H1 (cell line): Measurements from ENCODE around the gene BRCA2. TPM values are rescaled to one million over a fixed set of nuclear protein-coding genes. Genes with fewer than 3 reads are reported as not detected.

Experiments used
- CTCF ChIA-PET: fragments of 300-600 bp; sonication (Branson Sonifier 250); formaldehyde crosslinking; loops from one replicate; lab custom pipeline; 2021; ENCODE audit not compliant: partially characterized antibody; lab: Charles Lee
- POLR2A ChIA-PET: fragments of 300-600 bp; sonication (Branson Sonifier 250); formaldehyde crosslinking; loops from one replicate; lab custom pipeline; 2021; ENCODE audit warnings: inconsistent platforms; ENCODE audit not compliant: partially characterized antibody; lab: Charles Lee
- DNase-seq, 2 experiments: peaks; one replicate each; pipeline versions ENCODE4 v3.0.0 to v3.0.0-alpha.2; 2010 to 2022; ENCODE audit warnings: low spot score in 2 of 2, low read depth in 1 of 2, mixed read lengths in 1 of 2
- FAIRE-seq: peaks from 2 replicates; lab custom pipeline; 2011; peaks lifted over from hg19 to GRCh38; lab: Jason Lieb, UNC
- H2AFZ ChIP-seq: 2 replicates; pipeline ENCODE4 v1.8.1; 2012; ENCODE audit warnings: low read length, inconsistent platforms
- H2AK5ac ChIP-seq: 2 replicates; pipeline ENCODE4 v1.6.1; 2013; ENCODE audit warnings: low read depth, low read length
- H2BK120ac ChIP-seq: replicated peaks from 2 replicates; pipeline ENCODE3; 2013; ENCODE audit warnings: low read depth, low read length, inconsistent platforms
- H2BK12ac ChIP-seq: 2 replicates; pipeline ENCODE4 v1.6.1; 2013; ENCODE audit warnings: low read depth, low read length
- H2BK15ac ChIP-seq: 2 replicates; pipeline ENCODE4 v1.6.1; 2013; ENCODE audit warnings: low read length
- H2BK20ac ChIP-seq: 2 replicates; pipeline ENCODE4 v1.6.1; 2013; ENCODE audit warnings: low read length
- H2BK5ac ChIP-seq: 2 replicates; pipeline ENCODE4 v1.6.1; 2013; ENCODE audit warnings: low read depth, low read length
- H3K14ac ChIP-seq: 2 replicates; pipeline ENCODE4 v1.6.1; 2013; ENCODE audit warnings: inconsistent platforms; ENCODE audit not compliant: insufficient read length
- H3K18ac ChIP-seq: 2 replicates; pipeline ENCODE4 v1.6.1; 2013; ENCODE audit warnings: low read length; ENCODE audit errors: extremely low read depth
- H3K23ac ChIP-seq: 2 replicates; pipeline ENCODE4 v1.6.1; 2013; ENCODE audit warnings: inconsistent platforms; ENCODE audit not compliant: insufficient read length
- H3K23me2 ChIP-seq: 2 replicates; pipeline ENCODE4 v1.6.1; 2013; ENCODE audit warnings: low read depth, low read length
- H3K27ac ChIP-seq: 2 replicates; pipeline ENCODE4 v1.6.1; 2011; ENCODE audit warnings: low read depth, low read length, inconsistent platforms
- H3K27me3 ChIP-seq, 4 experiments: replicated peaks in 1 of 4; 1 replicate in 1 of 4; 2 replicates in 3 of 4; pipeline versions ENCODE4 v1.6.1 to v1.8.1; 2011 to 2013; ENCODE audit warnings: low read length in 3 of 4, mild to moderate bottlenecking in 3 of 4, inconsistent platforms in 2 of 4, mixed read lengths in 2 of 4, moderate library complexity in 1 of 4; ENCODE audit not compliant: control insufficient read depth in 3 of 4, insufficient read depth in 3 of 4; ENCODE audit errors: extremely low read depth in 1 of 4
- H3K36me3 ChIP-seq, 4 experiments: 2 replicates each; pipeline versions ENCODE4 v1.6.1 to v1.8.1; 2011 to 2013; ENCODE audit warnings: mild to moderate bottlenecking in 4 of 4, low read length in 3 of 4, moderate library complexity in 2 of 4, control low read depth in 1 of 4, inconsistent platforms in 1 of 4; ENCODE audit not compliant: insufficient read depth in 4 of 4, control insufficient read depth in 2 of 4
- H3K4ac ChIP-seq: replicated peaks from 2 replicates; pipeline ENCODE3; 2013; ENCODE audit warnings: low read length, low read depth, mixed read lengths, inconsistent platforms; ENCODE audit not compliant: insufficient read length
- H3K4me1 ChIP-seq, 4 experiments: replicated peaks in 1 of 4; 1 replicate in 1 of 4; 2 replicates in 3 of 4; pipeline versions ENCODE4 v1.6.1 to v1.8.1; 2011 to 2013; ENCODE audit warnings: low read length in 3 of 4, inconsistent platforms in 2 of 4, mixed read lengths in 1 of 4; ENCODE audit not compliant: insufficient read depth in 4 of 4, control insufficient read depth in 3 of 4
- H3K4me2 ChIP-seq, 2 experiments: 2 replicates each; pipeline versions ENCODE4 v1.6.1 to v1.8.1; 2011 to 2013; ENCODE audit warnings: low read depth in 2 of 2, low read length in 2 of 2, control low read depth in 1 of 2, inconsistent platforms in 1 of 2, mild to moderate bottlenecking in 1 of 2; ENCODE audit not compliant: insufficient read depth in 1 of 2
- H3K4me3 ChIP-seq, 4 experiments: fragments of 200-600, 300-600 bp in 1 of 4; sonication (generic), shearing (Covaris generic), sonication (Bioruptor Twin) in 1 of 4; 2 replicates each; pipeline versions ENCODE4 v1.5.1 to v1.8.1; 2011 to 2016; ENCODE audit warnings: low read length in 4 of 4, low read depth in 3 of 4, control low read depth in 2 of 4, inconsistent platforms in 2 of 4, mild to moderate bottlenecking in 2 of 4, mixed read lengths in 1 of 4, moderate library complexity in 1 of 4; ENCODE audit not compliant: insufficient read depth in 2 of 4; ENCODE audit errors: extremely low read depth in 1 of 4
- H3K56ac ChIP-seq: replicated peaks from 2 replicates; pipeline ENCODE3; 2013; ENCODE audit warnings: low read depth, mild to moderate bottlenecking, mixed read lengths, low read length, inconsistent platforms; ENCODE audit not compliant: insufficient read length
- H3K79me1 ChIP-seq: 2 replicates; pipeline ENCODE4 v1.6.1; 2013; ENCODE audit warnings: low read depth, low read length, control low read depth
- H3K79me2 ChIP-seq, 2 experiments: 2 replicates each; pipeline versions ENCODE4 v1.6.1 to v1.8.1; 2012 to 2013; ENCODE audit warnings: low read length in 2 of 2, mild to moderate bottlenecking in 2 of 2, inconsistent platforms in 1 of 2; ENCODE audit not compliant: insufficient read depth in 2 of 2, control insufficient read depth in 1 of 2
- H3K9ac ChIP-seq, 4 experiments: replicated peaks in 1 of 4; 1 replicate in 1 of 4; 2 replicates in 3 of 4; pipeline versions ENCODE4 v1.6.1 to v1.8.1; 2011 to 2013; ENCODE audit warnings: low read depth in 3 of 4, low read length in 3 of 4, control low read depth in 2 of 4, mild to moderate bottlenecking in 2 of 4, moderate library complexity in 2 of 4, inconsistent platforms in 1 of 4; ENCODE audit errors: extremely low read depth in 1 of 4
- H3K9me3 ChIP-seq, 2 experiments: 2 replicates each; pipeline versions ENCODE4 v1.6.1 to v1.8.1; 2012 to 2013; ENCODE audit warnings: mild to moderate bottlenecking in 2 of 2, moderate library complexity in 2 of 2, control low read depth in 1 of 2, inconsistent platforms in 1 of 2, low read depth in 1 of 2, low read length in 1 of 2, mixed read lengths in 1 of 2; ENCODE audit not compliant: insufficient read depth in 2 of 2
- H4K20me1 ChIP-seq, 2 experiments: replicated peaks in 1 of 2; 2 replicates each; pipeline versions ENCODE3 to v1.8.1; 2011 to 2013; ENCODE audit warnings: inconsistent platforms in 2 of 2, low read length in 2 of 2, mild to moderate bottlenecking in 1 of 2; ENCODE audit not compliant: insufficient read depth in 2 of 2, control insufficient read depth in 1 of 2
- H4K5ac ChIP-seq: 2 replicates; pipeline ENCODE4 v1.6.1; 2013; ENCODE audit warnings: low read length, low read depth, mixed read lengths, inconsistent platforms; ENCODE audit not compliant: insufficient read length
- H4K8ac ChIP-seq: 2 replicates; pipeline ENCODE4 v1.8.0; 2013; ENCODE audit warnings: mild to moderate bottlenecking, moderate library complexity, low read length, inconsistent platforms; ENCODE audit not compliant: insufficient read depth; ENCODE audit errors: extremely low read depth
- H4K91ac ChIP-seq: replicated peaks from 2 replicates; pipeline ENCODE3; 2013; ENCODE audit warnings: low read length, mixed read lengths, inconsistent platforms; ENCODE audit not compliant: insufficient read length
- BRCA1 ChIP-seq: IDR thresholded peaks from 2 replicates; pipeline ENCODE4 v1.6.1; 2012; ENCODE audit warnings: low read depth, low read length, improper control_type of control experiment
- HDAC2 ChIP-seq, 2 experiments: fragments of 300-600 bp in 1 of 2; sonication (generic) in 1 of 2; IDR thresholded peaks; 2 replicates each; pipeline ENCODE4 v1.6.1; 2011 to 2012; ENCODE audit warnings: low read depth in 2 of 2, low read length in 2 of 2, mild to moderate bottlenecking in 2 of 2, moderate library complexity in 2 of 2, borderline replicate concordance in 1 of 2, inconsistent platforms in 1 of 2
- KDM4A ChIP-seq: IDR thresholded peaks from one replicate; pipeline ENCODE4 v1.7.1; 2012; ENCODE audit warnings: low read depth, mild to moderate bottlenecking, moderate library complexity, low read length, inconsistent platforms; ENCODE audit not compliant: severe bottlenecking
- POLR2A ChIP-seq, 2 experiments: IDR thresholded peaks; 1 replicate in 1 of 2; 2 replicates in 1 of 2; pipeline ENCODE4 v1.6.1; 2011; ENCODE audit warnings: low read depth in 2 of 2, low read length in 2 of 2, mild to moderate bottlenecking in 2 of 2; ENCODE audit errors: control extremely low read depth in 1 of 2
- RBBP5 ChIP-seq: IDR thresholded peaks from 2 replicates; pipeline ENCODE4 v1.7.1; 2012; ENCODE audit warnings: low read depth, mild to moderate bottlenecking, inconsistent platforms, low read length, moderate library complexity, borderline replicate concordance
- SIRT6 ChIP-seq: IDR thresholded peaks from one replicate; pipeline ENCODE4 v1.7.1; 2012; ENCODE audit warnings: low read length, inconsistent platforms
- TBP ChIP-seq: IDR thresholded peaks from 2 replicates; pipeline ENCODE4 v1.6.1; 2011; ENCODE audit warnings: low read depth, low read length, improper control_type of control experiment
- WGBS, 2 experiments: shearing (Covaris generic) in 1 of 2; methylation state at CpG; one replicate each; pipeline versions ENCODE4 v1.1.6 to v1.1.7; 2013 to 2015; ENCODE audit warnings: low lambda C conversion rate in 2 of 2, mixed read lengths in 2 of 2, inconsistent platforms in 1 of 2, low coverage in 1 of 2, missing lambda C conversion rate in 1 of 2; ENCODE audit not compliant: insufficient replicate concordance in 2 of 2, insufficient coverage in 1 of 2, insufficient read length in 1 of 2; ENCODE audit errors: extremely low coverage in 1 of 2, missing lambda C conversion rate in 1 of 2; 5-methylcytosine and 5-hydroxymethylcytosine counted together
- polyA plus RNA-seq, 7 experiments: library from polyadenylated mRNA; depleted of rRNA in 3 of 7; stranded (reverse) in 5 of 7; unstranded in 2 of 7; fragments of >200 nt in 5 of 7; fragments of 200-250 nt in 2 of 7; gene quantifications; 1 replicate in 5 of 7; 2 replicates in 1 of 7; 4 replicates in 1 of 7; pipeline versions ENCODE4 v1.2.1 to v1.2.3, GENCODE V29; 2011 to 2013; ENCODE audit warnings: missing spikeins in 2 of 7, mixed read lengths in 2 of 7
- total RNA-seq: library from RNA; stranded (reverse); fragmentation: NEBNext Ultra II Directional; extraction: Animal tissue kit (Norgen Biotek cat#: 25700); gene quantifications from 2 replicates; pipeline ENCODE4 v1.2.1, GENCODE V29; 2021
- TF ChIP-seq, protein P1 (sequence below): IDR thresholded peaks from 2 replicates; pipeline ENCODE4 v1.6.1; 2012; ENCODE audit warnings: inconsistent platforms
- TF ChIP-seq, protein P2 (sequence below): IDR thresholded peaks from 2 replicates; pipeline ENCODE4 v1.6.1; 2012; ENCODE audit warnings: low read length, inconsistent platforms
- TF ChIP-seq, protein P3 (sequence below): IDR thresholded peaks from 2 replicates; pipeline ENCODE4 v1.6.1; 2011; ENCODE audit warnings: low read depth, mild to moderate bottlenecking, low read length; ENCODE audit not compliant: insufficient read depth

Gene BRCA2
- total and polyA plus RNA-seq, 2 of the 8 experiments (the other 6 are each of a cell fraction or from before 2014, with no cell fraction given): 4.2 to 24.9 TPM

DNA sequence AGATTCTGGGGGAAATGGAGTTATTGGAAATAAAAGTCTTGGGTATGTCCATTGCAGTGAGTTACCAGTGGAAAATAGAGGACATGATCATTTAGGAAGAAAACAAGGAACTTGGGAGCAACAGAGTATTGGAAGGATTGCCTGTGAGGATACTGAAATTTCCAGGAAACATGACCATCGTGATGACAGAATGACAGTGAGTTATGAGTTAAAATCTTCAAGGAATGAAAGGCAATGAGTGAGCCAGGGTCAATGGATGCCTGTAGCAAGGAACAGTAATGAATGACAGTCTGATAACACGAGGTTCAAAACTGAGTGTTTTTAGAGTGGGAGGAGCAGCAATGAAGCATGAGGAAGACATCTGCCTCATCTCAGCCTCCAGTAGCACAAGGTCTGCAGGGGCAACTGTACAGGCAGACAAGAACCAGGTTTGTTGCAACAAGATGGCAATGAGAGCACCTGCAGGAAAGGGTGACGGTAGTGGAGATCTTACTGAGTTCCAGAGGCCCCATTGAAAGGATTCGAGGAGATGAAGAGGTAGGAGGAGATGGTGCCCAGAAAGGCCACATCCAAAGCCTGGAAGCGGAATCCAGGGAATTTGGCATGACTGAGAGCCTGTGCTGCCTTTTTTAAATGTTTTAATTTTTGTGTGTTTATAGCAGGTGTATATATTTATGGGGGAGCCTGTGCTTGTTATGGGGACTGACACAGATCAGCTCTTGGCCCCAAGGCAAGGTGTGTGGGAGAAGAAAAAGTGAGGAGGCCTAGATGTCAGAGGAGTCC lies 68.7 kb downstream of the BRCA2 start:
- no peak overlapping the region for H3K23ac ChIP-seq
- H4K8ac ChIP-seq: no peak overlapping the region
- H2BK120ac ChIP-seq: no peak overlapping the region
- H3K56ac ChIP-seq: no peak overlapping the region
- H3K36me3 ChIP-seq: peaks cover 6 to 16% (median 15%) of the 10 kb centered on the region in 4 experiments; a peak in 6 of 8 replicates
- no peaks in the 10 kb centered on the region for H3K79me2 ChIP-seq
- H2AFZ ChIP-seq: no peak overlapping the region
- no peak overlapping the region for H2BK12ac ChIP-seq
- no peak overlapping the region for H3K27ac ChIP-seq
- H4K91ac ChIP-seq: no peak overlapping the region
- no peak overlapping the region for H3K4me3 ChIP-seq
- ChIA-PET POLR2A (interaction anchor here (1.2 to 1.6 kb wide), 2 partner anchors 26 to 69 kb away, joined by 3 read pairs; partner anchors contain the start of genes BRCA2 and ZAR1L), CTCF (interaction anchor here (3.5 kb wide), 1 partner anchor 31 kb away, joined by 12 read pairs; no protein-coding TSS in a partner anchor)
- no peak overlapping the region for H2AK5ac ChIP-seq
- no peak overlapping the region for H2BK5ac ChIP-seq
- H4K5ac ChIP-seq: no peak overlapping the region
- H3K14ac ChIP-seq: no peak overlapping the region
- H3K9me3 ChIP-seq: no peaks in the 10 kb centered on the region
- no peak overlapping the region for H3K4ac ChIP-seq
- no peaks in the 10 kb centered on the region for H3K23me2 ChIP-seq
- FAIRE-seq: no peak
- H3K4me2 ChIP-seq: no peak overlapping the region
- H4K20me1 ChIP-seq: peaks cover 0 to 2% of the 10 kb centered on the region in 2 experiments
- H3K9ac ChIP-seq: no peak overlapping the region
- H2BK20ac ChIP-seq: no peak overlapping the region
- H3K18ac ChIP-seq: no peak overlapping the region
- no peaks in the 10 kb centered on the region for H3K79me1 ChIP-seq
- no peak overlapping the region for H2BK15ac ChIP-seq
- DNase-seq: no peak
- no peaks in the 10 kb centered on the region for H3K27me3 ChIP-seq
- 85% methylated on average over 5 of the region's 5 CpGs; no CpG with 5 or more reads in 1 of the 2 experiments for WGBS, 2 experiments
- H3K4me1 ChIP-seq: no peaks in the 10 kb centered on the region
- TF ChIP-seq HDAC2 (IDR thresholded peaks at IDR 0.05; ENCODE audit: borderline replicate concordance in 1 of 2, low read depth in 2 of 2, low read length in 2 of 2) (no peak), SIRT6 (no peak), RBBP5 (no peak), TBP (no peak), POLR2A (IDR thresholded peaks at IDR 0.05; ENCODE audit: control extremely low read depth in 1 of 2, low read depth in 2 of 2, low read length in 2 of 2) (no peak), KDM4A (no peak), BRCA1 (no peak)
- TF ChIP-seq, protein P1, sequence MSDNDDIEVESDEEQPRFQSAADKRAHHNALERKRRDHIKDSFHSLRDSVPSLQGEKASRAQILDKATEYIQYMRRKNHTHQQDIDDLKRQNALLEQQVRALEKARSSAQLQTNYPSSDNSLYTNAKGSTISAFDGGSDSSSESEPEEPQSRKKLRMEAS: no peak
- TF ChIP-seq, protein P2, sequence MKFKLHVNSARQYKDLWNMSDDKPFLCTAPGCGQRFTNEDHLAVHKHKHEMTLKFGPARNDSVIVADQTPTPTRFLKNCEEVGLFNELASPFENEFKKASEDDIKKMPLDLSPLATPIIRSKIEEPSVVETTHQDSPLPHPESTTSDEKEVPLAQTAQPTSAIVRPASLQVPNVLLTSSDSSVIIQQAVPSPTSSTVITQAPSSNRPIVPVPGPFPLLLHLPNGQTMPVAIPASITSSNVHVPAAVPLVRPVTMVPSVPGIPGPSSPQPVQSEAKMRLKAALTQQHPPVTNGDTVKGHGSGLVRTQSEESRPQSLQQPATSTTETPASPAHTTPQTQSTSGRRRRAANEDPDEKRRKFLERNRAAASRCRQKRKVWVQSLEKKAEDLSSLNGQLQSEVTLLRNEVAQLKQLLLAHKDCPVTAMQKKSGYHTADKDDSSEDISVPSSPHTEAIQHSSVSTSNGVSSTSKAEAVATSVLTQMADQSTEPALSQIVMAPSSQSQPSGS: no peak
- TF ChIP-seq, protein P3, sequence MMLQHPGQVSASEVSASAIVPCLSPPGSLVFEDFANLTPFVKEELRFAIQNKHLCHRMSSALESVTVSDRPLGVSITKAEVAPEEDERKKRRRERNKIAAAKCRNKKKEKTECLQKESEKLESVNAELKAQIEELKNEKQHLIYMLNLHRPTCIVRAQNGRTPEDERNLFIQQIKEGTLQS: no peak
